SK-MEL-5 (cell line): ENCODE results near the gene NFKBIB. TPM values are rescaled to one million over a fixed set of nuclear protein-coding genes. Genes with fewer than 3 reads are reported as not detected.
A peak's percentile ranks its signal among the peaks of the same experiment; 100 is the strongest.
"Not testable (repeated sequence)": the region's sequence is repeated elsewhere in the genome, so short reads cannot be mapped to it uniquely, and the experiment has no call there.

Source experiments
- DNase-seq: peaks from one replicate; pipeline ENCODE4 v3.0.0-alpha.2; 2016; ENCODE audit warnings: low read depth, low spot score
- in situ Hi-C: cut with HindIII; loops from 2 replicates; pipeline ENCODE4 v1.10.0; 2016; ENCODE audit warnings: low sequenced_read_pairs, high pct_unique_total_duplicates, low pct_unique_long_range_greater_than_20kb
- polyA plus RNA-seq, 2 experiments: library from polyadenylated mRNA; depleted of rRNA; stranded (reverse); fragments of >200 nt; gene quantifications; 2 replicates each; pipeline ENCODE4 v1.2.3, GENCODE V29; 2015
- total RNA-seq: library from RNA; depleted of rRNA; stranded (reverse); fragments of >200 nt; shearing (Covaris generic); gene quantifications from 2 replicates; pipeline ENCODE4 v1.2.3, GENCODE V29; 2014; rRNA removed

Gene NFKBIB, protein sequence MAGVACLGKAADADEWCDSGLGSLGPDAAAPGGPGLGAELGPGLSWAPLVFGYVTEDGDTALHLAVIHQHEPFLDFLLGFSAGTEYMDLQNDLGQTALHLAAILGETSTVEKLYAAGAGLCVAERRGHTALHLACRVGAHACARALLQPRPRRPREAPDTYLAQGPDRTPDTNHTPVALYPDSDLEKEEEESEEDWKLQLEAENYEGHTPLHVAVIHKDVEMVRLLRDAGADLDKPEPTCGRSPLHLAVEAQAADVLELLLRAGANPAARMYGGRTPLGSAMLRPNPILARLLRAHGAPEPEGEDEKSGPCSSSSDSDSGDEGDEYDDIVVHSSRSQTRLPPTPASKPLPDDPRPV
- total RNA-seq, result 16.8 and 17.9 TPM in 2 replicates
- 34.0 and 44.5 TPM in 2 replicates for polyA plus RNA-seq (2015; cell fraction: cytosol; rRNA removed)
- 10.5 and 15.3 TPM in 2 replicates for polyA plus RNA-seq (2015; cell fraction: nucleus; rRNA removed)

DNA sequence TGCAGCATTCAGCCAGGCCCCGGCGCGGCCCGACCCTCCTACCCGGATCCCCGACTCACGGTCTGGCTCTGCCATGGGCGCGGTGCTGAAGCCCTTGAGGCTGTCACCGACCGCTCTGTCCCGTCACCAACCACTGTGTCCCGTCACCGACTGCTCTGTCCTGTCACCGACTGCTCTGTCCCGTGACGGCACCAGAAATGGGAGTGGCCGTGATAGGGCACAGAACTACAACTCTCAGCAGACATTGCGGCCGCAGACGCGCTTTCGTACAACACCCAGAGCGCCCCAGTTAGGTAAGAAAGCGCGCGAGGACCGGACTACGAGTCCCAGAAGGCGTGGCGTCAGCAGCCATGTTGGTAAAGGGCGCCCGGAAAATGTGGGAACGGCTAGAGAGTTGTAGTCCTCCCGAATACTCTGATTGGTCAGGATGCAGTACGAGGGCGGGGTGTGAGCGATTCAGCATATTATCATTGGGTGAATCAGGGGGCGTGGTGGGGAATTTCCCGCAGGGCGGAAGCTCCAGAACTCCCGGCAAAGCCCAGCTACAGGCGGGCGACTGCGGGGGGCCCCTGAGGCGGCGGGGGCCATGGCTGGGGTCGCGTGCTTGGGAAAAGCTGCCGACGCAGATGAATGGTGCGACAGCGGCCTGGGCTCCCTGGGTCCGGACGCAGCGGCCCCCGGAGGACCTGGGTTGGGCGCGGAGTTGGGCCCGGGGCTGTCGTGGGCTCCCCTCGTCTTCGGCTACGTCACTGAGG is at the start of gene NFKBIB, which contains the start of gene SIRT2:
Gene NFKBIB, plus strand, starts transcription at position 523 of the 755 bp plus-strand sequence. Its CDS starts 64 bp downstream, at position 587.
Gene SIRT2, minus strand, starts transcription at position 172 of the 755 bp plus-strand sequence. Its CDS starts 97 bp downstream, at position 75.
- in situ Hi-C loops, result no loop called here
- DNase-seq, result peak; percentile 99

DNA sequence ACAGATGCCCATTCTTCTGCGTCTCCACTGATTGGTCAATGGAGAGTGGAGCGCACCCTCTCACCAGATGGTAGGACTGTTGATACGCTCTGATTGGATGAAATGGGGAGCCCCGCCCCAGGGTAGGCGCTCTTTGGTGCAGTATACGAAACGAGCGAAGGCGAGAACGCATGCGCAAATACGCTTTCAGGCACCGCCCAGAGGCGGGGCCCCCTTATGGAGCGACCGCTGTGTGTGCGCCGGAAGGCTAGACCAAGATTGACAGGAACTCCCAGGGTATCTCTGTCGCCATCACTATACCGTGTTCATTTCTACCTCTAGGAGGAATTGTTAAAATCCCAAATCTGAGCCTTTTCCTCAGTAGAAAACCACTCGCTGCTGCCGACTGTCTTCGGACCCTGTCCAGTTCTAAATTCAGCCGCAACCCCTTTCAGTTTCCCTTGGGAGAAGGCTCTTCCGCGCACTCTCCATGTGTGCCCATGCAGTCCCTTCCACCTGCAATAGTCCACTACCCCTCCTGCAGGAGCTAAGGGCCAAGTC is 49.3 kb upstream of the NFKBIB start:
- DNase-seq, result no peak
- in situ Hi-C loops, result no loop called here

DNA sequence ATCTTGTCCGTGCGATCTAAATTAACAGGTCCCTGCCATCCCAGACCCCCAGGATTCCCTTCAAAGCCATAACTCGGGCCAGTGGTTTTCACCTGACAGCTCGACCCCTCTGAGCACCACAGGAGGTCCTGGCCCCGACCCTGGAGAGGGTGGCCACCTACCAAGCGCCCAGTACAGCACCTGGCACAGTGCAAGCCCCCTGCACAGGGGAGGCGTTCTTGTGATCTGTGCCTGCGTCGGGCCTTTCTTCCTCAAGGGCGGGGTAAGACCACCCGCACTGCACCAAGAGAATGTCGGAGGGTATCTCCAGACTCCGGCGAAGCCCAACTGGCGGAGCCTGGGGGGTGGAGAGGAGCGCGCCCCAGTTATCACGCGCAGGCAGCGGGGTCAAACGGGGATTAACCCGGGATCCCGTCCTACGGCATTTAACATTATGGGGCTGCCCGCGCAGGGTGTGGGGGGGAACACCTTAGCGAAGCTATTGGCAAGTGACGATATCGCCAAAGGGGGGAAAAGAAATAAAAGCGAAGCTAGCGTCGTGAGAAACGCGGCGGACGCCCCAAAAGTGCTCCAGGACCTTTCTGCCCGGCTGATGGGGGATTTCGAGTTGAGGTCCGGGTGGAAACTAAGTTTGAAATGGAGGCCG is 48.7 kb upstream of the NFKBIB start:
- DNase-seq, result no peak
- in situ Hi-C loops, result no loop called here

DNA sequence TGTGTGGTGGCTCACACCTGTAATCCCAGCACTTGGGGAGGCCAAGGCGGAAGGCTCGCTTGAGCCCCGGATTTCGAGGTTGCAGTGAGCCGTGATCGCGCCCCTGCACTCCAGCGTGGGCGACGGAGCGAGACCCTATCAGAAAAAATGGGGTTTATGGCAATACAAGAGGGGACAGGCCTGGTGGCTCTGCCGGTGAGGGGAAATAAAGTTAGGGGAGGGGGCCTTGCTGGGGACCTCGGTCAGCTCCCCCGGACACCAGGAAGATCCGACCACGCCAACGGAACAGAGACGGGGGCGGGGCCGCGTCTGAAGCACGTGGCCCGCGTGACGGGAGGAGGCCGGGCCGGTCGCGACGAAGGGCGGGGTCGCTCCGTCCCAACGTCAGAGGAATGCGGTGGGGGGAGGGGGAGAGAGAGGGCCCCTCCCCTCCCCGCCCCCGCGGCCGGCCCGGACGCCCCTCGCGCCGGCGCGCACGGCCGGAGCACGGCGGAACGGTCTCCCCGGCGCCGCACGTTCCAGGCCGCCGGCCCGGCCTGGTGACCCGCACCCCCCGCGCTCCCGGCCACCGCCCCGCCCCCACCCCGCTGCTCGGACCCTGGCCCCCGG is 48.0 kb upstream of the NFKBIB start:
- in situ Hi-C loops, result no loop called here
- peak; percentile 89 for DNase-seq

DNA sequence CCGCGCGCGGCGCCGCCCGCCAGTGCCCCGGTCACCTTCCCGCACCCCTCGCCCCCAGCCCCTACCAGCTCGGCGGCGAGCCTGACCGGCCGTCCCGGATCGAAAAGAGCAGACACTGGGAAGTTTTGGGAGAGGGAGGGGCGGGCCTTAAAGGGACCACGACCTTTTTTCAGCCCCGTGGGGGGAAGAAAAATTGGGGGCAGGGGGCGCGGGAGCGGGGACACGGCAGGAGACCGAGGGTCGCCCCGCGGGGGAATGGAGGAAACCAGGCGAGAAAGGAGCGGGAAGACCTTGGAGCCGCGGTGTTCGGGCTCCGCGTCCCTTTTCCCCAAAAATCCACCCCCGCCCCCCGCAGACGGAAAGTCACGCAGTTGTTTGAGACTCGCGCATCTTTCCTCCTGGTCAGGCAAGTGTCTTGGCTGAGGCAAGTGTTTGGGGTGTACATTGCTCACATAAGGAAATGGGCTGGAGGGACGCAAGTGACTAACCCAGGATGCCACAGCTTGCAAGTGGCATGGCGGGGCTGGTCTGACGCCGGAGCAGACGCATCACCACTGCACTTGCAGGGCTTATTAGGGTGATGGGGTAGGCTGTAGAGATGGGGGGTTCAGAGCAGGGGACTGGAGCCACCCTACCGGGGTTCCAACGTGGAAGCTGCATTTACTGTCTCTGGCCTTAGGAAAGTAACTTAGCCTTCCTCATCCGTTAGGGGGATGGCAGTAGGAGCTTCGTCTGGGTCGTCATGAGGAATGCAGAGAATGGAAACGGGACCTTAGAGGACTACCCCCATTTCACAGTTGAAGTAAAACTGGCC is 47.3 kb upstream of the NFKBIB start:
- peak; percentile 58 for DNase-seq
- in situ Hi-C loops, result no loop called here

DNA sequence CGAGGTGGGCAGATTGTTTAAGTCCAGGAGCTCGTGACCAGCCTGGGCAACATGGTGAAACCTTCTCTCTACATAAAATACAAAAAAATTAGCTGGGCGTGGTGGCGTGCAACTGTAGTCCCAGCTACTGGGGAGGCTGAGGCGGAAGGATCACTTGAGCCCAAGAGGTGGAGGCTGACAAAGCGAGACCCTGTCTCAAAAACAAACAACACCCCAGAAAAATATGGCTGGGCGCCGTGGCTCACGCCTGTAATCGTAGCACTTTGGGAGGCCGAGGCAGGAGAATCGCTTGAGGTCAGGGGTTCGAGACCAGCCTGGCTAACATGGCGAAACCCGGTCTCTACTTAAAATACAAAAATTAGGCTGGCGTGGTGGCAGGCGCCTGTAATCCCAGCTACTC is 46.6 kb upstream of the NFKBIB start:
- in situ Hi-C loops, result no loop called here
- no peak for DNase-seq

DNA sequence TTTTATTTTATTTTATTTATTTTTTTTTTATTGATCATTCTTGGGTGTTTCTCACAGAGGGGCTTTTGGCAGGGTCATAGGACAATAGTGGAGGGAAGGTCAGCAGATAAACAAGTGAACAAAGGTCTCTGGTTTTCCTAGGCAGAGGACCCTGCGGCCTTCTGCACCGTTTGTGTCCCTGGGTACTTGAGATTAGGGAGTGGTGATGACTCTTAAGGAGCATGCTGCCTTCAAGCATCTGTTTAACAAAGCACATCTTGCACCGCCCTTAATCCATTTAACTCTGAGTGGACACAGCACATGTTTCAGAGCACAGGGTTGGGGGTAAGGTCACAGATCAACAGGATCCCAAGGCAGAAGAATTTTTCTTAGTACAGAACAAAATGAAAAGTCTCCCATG is 44.8 kb upstream of the NFKBIB start:
- in situ Hi-C loops, DNase-seq: not testable (repeated sequence)

DNA sequence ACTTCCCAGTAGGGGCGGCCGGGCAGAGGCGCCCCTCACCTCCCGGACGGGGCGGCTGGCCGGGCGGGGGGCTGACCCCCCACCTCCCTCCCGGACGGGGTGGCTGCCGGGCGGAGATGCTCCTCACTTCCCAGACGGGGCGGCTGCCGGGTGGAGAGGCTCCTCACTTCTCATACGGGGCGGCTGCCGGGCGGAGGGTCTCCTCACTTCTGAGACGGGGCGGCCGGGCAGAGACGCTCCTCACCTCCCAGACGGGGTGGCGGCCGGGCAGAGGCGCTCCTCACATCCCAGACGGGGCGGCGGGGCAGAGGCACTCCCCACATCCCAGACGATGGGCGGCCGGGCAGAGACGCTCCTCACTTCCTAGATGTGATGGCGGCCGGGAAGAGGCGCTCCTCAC is 44.0 kb upstream of the NFKBIB start:
- DNase-seq, in situ Hi-C loops: not testable (repeated sequence)

DNA sequence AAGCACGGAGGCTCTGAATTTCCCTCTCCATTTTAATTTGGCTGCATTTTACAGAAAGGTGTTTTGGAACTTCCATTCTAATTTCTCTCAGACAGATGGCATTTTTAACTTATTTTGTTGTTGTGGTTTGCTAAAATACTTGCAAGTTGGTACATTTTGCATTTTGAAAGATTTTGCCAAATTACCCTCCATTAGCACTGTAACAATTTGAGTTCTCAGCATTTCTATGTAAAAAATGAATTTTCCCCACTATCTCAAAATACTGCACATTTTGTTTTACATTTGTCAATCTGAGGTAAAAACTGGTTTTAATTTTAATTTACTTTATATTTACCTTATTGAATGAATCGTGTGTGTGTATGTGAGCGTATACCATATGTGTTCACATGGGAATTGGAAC is 43.0 kb upstream of the NFKBIB start:
- no peak for DNase-seq
- in situ Hi-C loops, result no loop called here

DNA sequence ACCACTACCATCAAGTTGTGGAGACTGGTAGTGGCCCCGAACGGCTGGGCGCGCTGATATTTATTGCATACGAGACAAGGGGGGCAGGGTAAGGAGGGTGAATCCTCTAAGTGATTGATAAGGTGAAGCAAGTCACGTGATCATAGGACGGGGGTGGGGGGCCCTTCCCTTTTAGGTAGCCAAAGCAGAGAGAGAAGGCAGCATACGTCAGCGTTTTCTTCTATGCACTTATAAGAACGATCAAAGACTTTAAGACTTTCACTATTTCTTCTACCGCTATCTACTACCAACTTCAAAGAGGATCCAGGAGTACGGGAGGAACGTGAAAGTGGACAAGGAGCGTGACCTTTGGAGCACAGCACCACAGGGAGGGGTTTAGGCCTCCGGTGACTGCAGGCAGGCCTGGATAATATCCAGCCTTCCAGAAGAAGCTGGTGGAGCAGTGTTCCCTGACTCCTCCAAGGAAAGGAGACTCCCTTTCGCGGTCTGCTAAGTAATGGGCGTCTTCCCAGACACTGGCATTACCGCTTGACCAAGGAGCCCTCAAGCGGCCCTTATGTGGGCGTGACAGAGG is 40.1 kb upstream of the NFKBIB start:
- in situ Hi-C loops, DNase-seq: not testable (repeated sequence)

DNA sequence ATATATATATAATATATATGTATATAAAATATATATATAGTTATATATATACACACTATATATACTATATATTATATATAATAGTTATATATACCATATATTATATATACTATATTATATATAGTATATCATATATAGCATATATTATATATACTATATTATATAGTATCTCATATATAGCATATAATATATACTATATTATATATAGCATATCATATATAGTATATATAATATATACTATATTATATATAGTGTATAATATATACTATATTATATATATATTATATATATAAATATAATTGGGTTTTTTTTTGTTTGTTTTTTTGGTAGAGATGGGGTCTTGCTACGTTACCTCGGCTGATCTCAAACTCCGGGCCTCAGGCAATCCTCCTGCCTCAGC is 38.4 kb upstream of the NFKBIB start:
- in situ Hi-C loops, result no loop called here

DNA sequence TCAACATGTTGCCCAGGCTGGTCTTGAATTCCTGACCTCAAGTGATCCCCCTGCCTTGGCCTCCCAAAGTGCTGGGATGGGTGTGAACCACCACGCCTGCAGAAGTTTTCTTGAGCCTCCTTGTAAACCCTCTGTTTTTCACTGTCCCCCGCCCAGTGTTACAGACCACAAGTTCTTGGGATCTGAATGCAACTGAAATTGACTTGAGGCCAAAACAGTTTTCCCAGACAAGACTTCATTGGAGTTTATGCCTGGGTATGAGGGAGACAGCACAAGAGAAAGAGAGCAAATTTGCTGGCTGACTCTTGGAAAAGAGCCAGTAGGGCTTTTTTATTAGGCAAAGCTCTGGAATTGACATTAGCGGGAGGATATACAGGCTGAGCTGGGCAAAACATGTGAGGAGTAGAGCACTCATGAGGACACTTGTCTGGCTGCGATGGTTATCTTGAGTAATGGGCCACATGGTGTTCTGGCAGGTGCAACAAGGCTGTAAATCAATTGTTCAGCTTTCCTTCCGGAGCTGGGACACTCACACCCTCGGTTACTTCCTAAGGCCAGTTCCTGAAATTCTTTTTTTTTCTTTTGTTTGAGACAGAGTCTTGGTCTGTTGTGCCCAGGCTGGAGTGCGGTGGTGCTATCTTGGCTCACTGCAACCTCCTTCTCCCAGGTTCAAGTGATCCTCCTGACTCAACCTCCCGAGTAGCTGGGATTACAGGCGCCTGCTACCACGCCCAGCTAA is 37.3 kb upstream of the NFKBIB start:
- in situ Hi-C loops, result no loop called here
- peak; percentile 44 for DNase-seq

More for the DNA sequence above, 38.4 kb upstream of the NFKBIB start:
- DNase-seq, result no peak

DNA sequence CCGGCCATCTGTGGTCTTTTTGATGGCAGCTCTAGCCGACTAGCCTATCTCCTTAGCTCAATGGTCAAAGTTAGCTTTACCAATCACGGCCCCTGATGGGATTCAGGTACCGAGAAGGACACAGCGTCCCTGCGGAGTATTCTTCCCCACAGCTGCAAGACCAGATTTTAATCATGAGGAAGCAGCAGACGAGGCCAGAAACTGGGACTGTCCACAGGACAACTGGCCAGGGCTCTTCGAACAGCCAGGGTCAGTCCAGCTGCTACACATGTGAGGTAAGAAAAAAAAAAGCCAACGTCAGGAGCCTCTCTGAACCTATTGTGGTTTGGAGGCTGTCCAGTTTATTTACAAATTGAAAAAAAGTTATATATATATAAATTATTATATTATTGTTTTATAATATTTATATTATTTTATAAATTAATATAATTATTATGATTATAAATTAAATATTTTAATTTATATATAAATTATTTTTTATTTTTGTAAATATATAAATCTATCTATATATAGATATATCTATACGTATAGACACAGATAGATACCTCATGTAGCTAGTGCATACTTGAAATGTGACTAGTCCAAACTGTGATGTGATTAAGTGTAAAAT is 32.5 kb upstream of the NFKBIB start:
- DNase-seq, result no peak
- in situ Hi-C loops, result no loop called here

DNA sequence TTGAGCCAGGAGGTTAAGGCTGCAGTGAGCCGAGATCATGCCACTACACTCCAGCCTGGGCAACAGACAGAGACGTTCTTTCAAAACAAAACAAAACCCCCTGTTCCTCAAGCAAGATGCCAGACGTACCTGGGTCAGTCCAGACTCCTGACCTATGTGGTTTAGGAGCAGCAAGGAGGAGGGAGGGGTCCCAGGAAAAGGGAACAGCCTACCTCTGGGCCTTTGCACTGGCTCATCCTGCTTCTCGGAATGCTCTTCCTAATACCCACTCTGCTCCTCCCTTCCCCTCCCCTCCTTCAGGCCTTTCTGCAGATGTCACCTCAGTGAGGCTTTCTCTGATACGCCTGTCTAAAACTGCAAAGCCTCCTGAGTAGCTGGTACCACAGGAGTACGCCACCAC is 31.2 kb upstream of the NFKBIB start:
- DNase-seq, result no peak
- in situ Hi-C loops, result no loop called here

DNA sequence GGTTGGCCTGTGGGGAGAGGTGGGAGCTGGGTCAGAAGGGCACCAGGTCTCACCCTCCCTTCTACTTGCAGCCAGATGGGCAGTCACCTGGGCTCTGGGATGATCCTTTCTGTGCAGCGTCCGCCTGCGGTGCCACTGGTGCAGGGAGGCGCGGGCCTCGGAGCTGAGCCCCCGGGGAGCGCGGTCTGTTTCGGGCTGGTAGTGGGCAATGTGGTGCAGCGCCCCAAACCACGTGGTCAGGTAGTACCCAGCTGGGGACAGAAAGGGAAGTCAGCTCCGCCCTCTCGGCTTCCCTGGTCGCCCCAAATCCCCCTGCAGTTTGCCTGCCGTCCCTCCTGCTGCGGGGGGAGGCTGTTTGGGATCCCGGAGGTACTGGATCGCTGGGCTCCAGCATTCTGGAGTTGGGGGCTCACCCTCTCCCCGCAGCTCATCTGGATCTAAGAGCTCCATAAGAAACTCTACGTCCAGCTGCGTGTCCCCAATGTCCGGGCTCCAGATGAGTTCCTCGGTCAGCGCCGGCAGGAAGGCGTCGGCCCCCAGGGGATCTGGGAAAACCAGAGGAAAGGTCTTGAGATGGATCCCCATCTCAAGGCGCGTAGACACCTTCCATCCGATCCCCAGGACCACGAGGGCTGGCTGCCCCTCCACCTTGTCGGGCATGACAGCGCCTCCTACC is 30.5 kb upstream of the NFKBIB start:
- DNase-seq, result no peak
- in situ Hi-C loops, result no loop called here
